ENCODE measurements around the gene GPANK1. TPM values are rescaled to one million over a fixed set of nuclear protein-coding genes. Genes with fewer than 3 reads are reported as not detected.
A peak's percentile ranks its signal among the peaks of the same experiment; 100 is the strongest.

Gene GPANK1
- total and polyA plus RNA-seq, 9 of the 15 experiments (the other 6 are each of a cell fraction or from before 2014, with no cell fraction given), result 32.2 to 111 (median 46.3) TPM

GRCh38 chr6:31620586-31621319 is 44.0 kb downstream of the GPANK1 start, which contains the start of gene PRRC2A (continued):
- TF ChIP-seq ZBTB49 (CRISPR knock-in tag; IDR thresholded peaks at IDR 0.05; ENCODE audit: borderline replicate concordance) (no peak), MCM5 (IDR thresholded peaks at IDR 0.05; ENCODE audit: low read depth) (no peak), BCLAF1 (IDR thresholded peaks at IDR 0.05; ENCODE audit: borderline replicate concordance in 1 of 2, control insufficient read depth in 1 of 2, low read depth in 2 of 2, low read length in 1 of 2) (no peak), ZMIZ1 (IDR thresholded peaks at IDR 0.05; ENCODE audit: low read depth in 2 of 2, low read length in 2 of 2) (peak in 1 of 2 experiments; percentile 24; a peak in 1 of 4 replicates), HMGXB4 (CRISPR knock-in tag; IDR thresholded peaks at IDR 0.05) (no peak; the same call in 1 of the 2 replicates), ZNF75A (CRISPR knock-in tag; IDR thresholded peaks at IDR 0.05) (no peak), PHF21A (IDR thresholded peaks at IDR 0.05; ENCODE audit: borderline replicate concordance, low read depth) (peak; percentile 57; the same call in 1 of the 2 replicates), CAMTA2 (CRISPR knock-in tag; conservative IDR thresholded peaks at IDR 0.05) (no peak), USF2 (CRISPR knock-in tag; IDR thresholded peaks at IDR 0.05) (no peak), NR2C1 (IDR thresholded peaks at IDR 0.05) (peak; percentile 52), NR2C1 (tag; IDR thresholded peaks at IDR 0.05) (peak; percentile 60; the same call in 1 of the 2 replicates), CREB3L1 (IDR thresholded peaks at IDR 0.05; ENCODE audit: borderline replicate concordance, low read depth) (0 out of 2 replicates have a peak, but pooled peaks have one; percentile 24)
